Stimulated activated naive CD4-positive, alpha-beta T cell treated with Interleukin-2 at 50 U/mL for 16 hours (primary cell): Measurements from ENCODE around the gene ADCY9.

Source experiments
- DNase-seq: peaks from one replicate; lab custom pipeline; 2025; lab: John Stamatoyannopoulos, UW

ADCY9 gene

GRCh38 chr16:4032768-4033167 lies 83.5 kb downstream of the ADCY9 start:
- DNase-seq, result no peak

- no peak for DNase-seq
These were observed 88.1 kb downstream of the ADCY9 start for GRCh38 chr16:4028144-4028543.

GRCh38 chr16:4026854-4027253 lies 89.4 kb downstream of the ADCY9 start:
- DNase-seq, result no peak

- DNase-seq, result no peak
These were observed 90.8 kb downstream of the ADCY9 start for GRCh38 chr16:4025428-4025827.

GRCh38 chr16:4021916-4022315 lies 94.3 kb downstream of the ADCY9 start:
- no peak for DNase-seq

- DNase-seq, result no peak
These were observed 95.0 kb downstream of the ADCY9 start for GRCh38 chr16:4021070-4021779.

- no peak for DNase-seq
These were observed 96.9 kb downstream of the ADCY9 start for GRCh38 chr16:4019371-4019791.

- no peak for DNase-seq
These were observed 97.9 kb downstream of the ADCY9 start for GRCh38 chr16:4018391-4018790.

GRCh38 chr16:4017807-4018206 lies 98.4 kb downstream of the ADCY9 start:
- no peak for DNase-seq

- DNase-seq, result no peak
These were observed 99.6 kb downstream of the ADCY9 start for GRCh38 chr16:4016658-4017057.

- no peak for DNase-seq
These were observed 100.3 kb downstream of the ADCY9 start for GRCh38 chr16:4016005-4016352.

- DNase-seq, result no peak
These were observed 100.8 kb downstream of the ADCY9 start for GRCh38 chr16:4015275-4016004.

- DNase-seq, result no peak
These were observed 104.2 kb downstream of the ADCY9 start for GRCh38 chr16:4011940-4012629.

GRCh38 chr16:4011225-4011939 lies 104.9 kb downstream of the ADCY9 start:
- no peak for DNase-seq

- no peak for DNase-seq
These were observed 105.8 kb downstream of the ADCY9 start for GRCh38 chr16:4010225-4011158.

- no peak for DNase-seq
These were observed 107.1 kb downstream of the ADCY9 start for GRCh38 chr16:4009177-4009576.

- DNase-seq, result no peak
These were observed 108.1 kb downstream of the ADCY9 start for GRCh38 chr16:4008116-4008515.

GRCh38 chr16:4006397-4006999 lies 109.7 kb downstream of the ADCY9 start:
- no peak for DNase-seq

GRCh38 chr16:4005731-4006130 lies 110.5 kb downstream of the ADCY9 start:
- DNase-seq, result no peak

- DNase-seq, result no peak
These were observed 111.0 kb downstream of the ADCY9 start for GRCh38 chr16:4005281-4005680.

- DNase-seq, result no peak
These were observed 112.0 kb downstream of the ADCY9 start for GRCh38 chr16:4004206-4004605.
